Lower lobe of right lung (tissue), 2 donors: ENCODE measurements around the gene BMP2K. TPM values are rescaled to one million over a fixed set of nuclear protein-coding genes. Genes with fewer than 3 reads are reported as not detected.
"Not testable (repeated sequence)": the region's sequence is repeated elsewhere in the genome, so short reads cannot be mapped to it uniquely, and the experiment has no call there.

Experiments
- ATAC-seq, 2 donors: fragments of 200-7000 bp; cut with Tn5 transposase; one replicate each; pipeline ENCODE4 v1.9.1; 2020 to 2022; ENCODE audit warnings: mild to moderate bottlenecking in 2 of 2, moderate library complexity in 2 of 2
- DNase-seq: peaks from one replicate; pipeline ENCODE4 v3.0.0-alpha.2; 2020
- H3K27ac ChIP-seq: fragments of 200-600 bp; one replicate; pipeline ENCODE4 v1.8.0; 2022
- H3K27me3 ChIP-seq: fragments of 200-600 bp; one replicate; pipeline ENCODE4 v1.8.0; 2022; ENCODE audit warnings: low read depth
- H3K36me3 ChIP-seq: fragments of 200-600 bp; one replicate; pipeline ENCODE4 v1.8.0; 2022; ENCODE audit warnings: mild to moderate bottlenecking
- H3K4me1 ChIP-seq: fragments of 200-600 bp; one replicate; pipeline ENCODE4 v1.8.0; 2022
- H3K4me3 ChIP-seq: fragments of 200-600 bp; one replicate; pipeline ENCODE4 v1.8.0; 2022; ENCODE audit warnings: mild to moderate bottlenecking
- H3K9me3 ChIP-seq: fragments of 200-600 bp; one replicate; pipeline ENCODE4 v1.8.0; 2022
- CTCF ChIP-seq: fragments of 200-600 bp; IDR thresholded peaks from one replicate; pipeline ENCODE4 v1.8.0; 2022; ENCODE audit warnings: antibody characterized with exemption, mild to moderate bottlenecking
- intact Hi-C: fragments of 100-400 bp; cut with DNase I; formaldehyde crosslinking; loops from one replicate; pipeline ENCODE4 v1.11.0; 2022
- total RNA-seq: library from RNA; stranded (reverse); fragmentation: NEBNext Ultra II Directional; extraction: Animal tissue kit (Norgen Biotek cat#: 25700); gene quantifications from one replicate; pipeline ENCODE4 v1.2.1, GENCODE V29; 2021
- donor health status: DM: no; HTN: yes; CAD: no; lungs with severe emphysema.

The BMP2K gene
- total RNA-seq, 1 donor from 2014 or later: 48.9 TPM

- peaks cover 52% of the 10 kb centered on the region for H3K36me3 ChIP-seq
- DNase-seq (no peak), ATAC-seq (peak; percentile 59 to 76)
- TF ChIP-seq CTCF: peak; percentile 77
- H3K4me3 ChIP-seq: no peak overlapping the region
- H3K4me1 ChIP-seq: no peaks in the 10 kb centered on the region
- no peaks in the 10 kb centered on the region for H3K27me3 ChIP-seq
- H3K27ac ChIP-seq: no peak overlapping the region
- intact Hi-C loops: loop anchor here (5.0 kb wide), 1 partner anchor 252 kb away; no protein-coding TSS in a partner anchor
- no peaks in the 10 kb centered on the region for H3K9me3 ChIP-seq
Observed at GRCh38 chr4:78864405-78865024, 88.4 kb downstream of the BMP2K start.

- H3K4me1 ChIP-seq: no peaks in the 10 kb centered on the region
- intact Hi-C loops: no loop called here
- no peaks in the 10 kb centered on the region for H3K9me3 ChIP-seq
- no peak for TF ChIP-seq CTCF
- no peak overlapping the region for H3K4me3 ChIP-seq
- DNase-seq: no peak
- H3K36me3 ChIP-seq: peaks cover 46% of the 10 kb centered on the region
- H3K27ac ChIP-seq: no peak overlapping the region
- H3K27me3 ChIP-seq: no peaks in the 10 kb centered on the region
- no peak for ATAC-seq
Observed at GRCh38 chr4:78865451-78865850, 89.3 kb downstream of the BMP2K start.

- H3K27me3 ChIP-seq, H3K9me3 ChIP-seq, ATAC-seq, H3K27ac ChIP-seq, DNase-seq, intact Hi-C loops, H3K4me1 ChIP-seq, H3K4me3 ChIP-seq: not testable (repeated sequence)
- peaks cover 63% of the 10 kb centered on the region for H3K36me3 ChIP-seq
Observed at GRCh38 chr4:78868712-78869111, 92.6 kb downstream of the BMP2K start.

- no peak overlapping the region for H3K4me3 ChIP-seq
- H3K4me1 ChIP-seq: no peaks in the 10 kb centered on the region
- no peak for DNase-seq
- ATAC-seq: no peak
- no peak overlapping the region for H3K27ac ChIP-seq
- H3K9me3 ChIP-seq: no peaks in the 10 kb centered on the region
- intact Hi-C loops: no loop called here
- TF ChIP-seq CTCF: no peak
- H3K27me3 ChIP-seq: no peaks in the 10 kb centered on the region
- H3K36me3 ChIP-seq: peaks cover 77% of the 10 kb centered on the region
Observed at GRCh38 chr4:78870056-78870455, 93.9 kb downstream of the BMP2K start.

GRCh38 chr4:78876568-78877320, 100.6 kb downstream of the BMP2K start:
- ATAC-seq: no peak
- Histone ChIP-seq H3K4me3 (no peak overlapping the region), H3K9me3 (no peaks in the 10 kb centered on the region)

More at GRCh38 chr4:78876568-78877320, 100.6 kb downstream of the BMP2K start:
- TF ChIP-seq CTCF: no peak
- H3K27me3 ChIP-seq: no peaks in the 10 kb centered on the region
- intact Hi-C loops: no loop called here
- H3K4me1 ChIP-seq: no peaks in the 10 kb centered on the region
- no peak for DNase-seq
- peaks cover 69% of the 10 kb centered on the region for H3K36me3 ChIP-seq
- H3K27ac ChIP-seq: no peak overlapping the region
